GM18519 (cell line): ENCODE data around the gene RPGRIP1L.
A peak's percentile ranks its signal among the peaks of the same experiment; 100 is the strongest.

ENCODE experiments used
- ATAC-seq: cut with Tn5 transposase; IDR thresholded peaks from one replicate; pipeline ENCODE4 v1.9.1; 2021; ENCODE audit warnings: mild to moderate bottlenecking, moderate library complexity; ENCODE audit not compliant: unreplicated experiment, low FRiP score

The RPGRIP1L gene

DNA sequence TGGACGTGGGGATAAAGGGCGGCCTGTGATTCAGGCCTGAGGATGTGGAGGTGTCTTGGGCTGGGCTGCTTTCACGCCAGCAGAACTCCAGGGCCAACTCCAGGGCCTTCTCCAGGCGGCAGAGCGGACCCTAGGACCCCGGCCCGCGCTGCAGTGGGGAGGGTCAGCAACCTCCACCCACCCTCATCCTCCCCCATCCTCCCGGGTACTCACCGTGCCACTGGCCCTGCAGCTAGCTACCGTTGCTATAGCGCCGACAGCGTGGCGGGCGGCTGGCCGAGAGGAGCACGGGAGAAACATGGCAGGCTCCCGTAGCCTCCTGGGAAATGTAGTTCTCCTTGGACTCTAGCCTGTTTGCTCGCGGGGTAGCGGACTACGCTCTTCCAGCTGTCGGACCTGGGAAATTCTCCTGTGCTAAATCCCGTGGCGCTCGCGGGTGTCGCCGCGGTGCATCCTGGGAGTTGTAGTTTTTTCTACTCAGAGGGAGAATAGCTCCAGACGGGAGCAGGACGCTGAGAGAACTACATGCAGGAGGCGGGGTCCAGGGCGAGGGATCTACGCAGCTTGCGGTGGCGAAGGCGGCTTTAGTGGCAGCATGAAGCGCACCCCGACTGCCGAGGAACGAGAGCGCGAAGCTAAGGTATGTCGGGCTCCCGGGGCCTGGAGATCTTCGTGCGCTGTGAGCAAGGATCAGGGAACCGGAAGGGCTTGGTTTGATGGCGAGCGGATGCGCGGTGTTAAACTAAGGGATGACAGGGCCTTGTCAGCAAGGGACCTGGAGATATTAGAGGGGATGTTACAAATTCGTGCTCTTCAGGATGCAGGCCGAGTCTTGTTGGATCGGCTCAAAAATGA, at the start of gene RPGRIP1L, which contains the start of gene FTO:
Gene RPGRIP1L, minus strand, starts transcription at position 270 of the 855 bp plus-strand sequence. CDS start 3,136 bp downstream, outside the sequence.
Gene FTO, plus strand, starts transcription at position 567 of the 855 bp plus-strand sequence.
- peak; percentile 99 for ATAC-seq

DNA sequence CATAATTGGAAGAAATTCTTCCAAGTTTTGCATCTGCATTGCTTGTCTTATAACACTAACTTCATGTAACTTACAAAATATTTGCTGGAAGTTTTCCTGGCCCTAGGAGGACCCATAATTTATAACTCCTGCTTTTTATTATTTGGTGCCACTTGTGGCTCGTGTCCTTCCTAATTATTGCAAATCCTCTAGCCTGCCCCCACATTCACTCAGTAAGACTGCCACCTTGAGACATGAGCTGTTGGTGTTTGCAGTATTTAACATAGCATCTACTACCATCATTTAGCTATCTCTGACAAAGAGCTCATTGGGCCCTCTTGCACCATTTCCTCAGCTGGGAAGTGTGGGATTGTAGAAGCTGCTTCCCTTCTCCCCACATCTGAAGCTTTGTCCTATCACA, 49.8 kb upstream of the RPGRIP1L start:
- ATAC-seq = no peak

DNA sequence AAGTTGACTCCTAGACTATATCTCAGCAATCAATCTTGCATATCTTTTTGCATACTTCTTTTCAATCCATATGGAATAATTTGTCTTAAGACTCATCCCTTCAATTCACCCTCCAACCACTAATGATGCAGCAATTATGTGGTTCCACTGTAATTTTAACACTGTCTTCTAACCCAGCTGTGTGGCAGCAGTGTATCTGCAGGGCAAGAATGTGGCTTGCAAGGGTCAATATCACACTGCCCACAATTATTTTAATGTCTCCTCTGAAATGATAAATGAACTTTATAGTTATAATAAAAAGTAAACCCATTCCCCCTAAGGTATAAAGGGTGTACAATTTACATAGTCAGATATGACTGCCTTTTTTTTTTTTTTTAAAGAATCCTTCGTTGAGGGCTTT, 48.9 kb upstream of the RPGRIP1L start:
- ATAC-seq = no peak

DNA sequence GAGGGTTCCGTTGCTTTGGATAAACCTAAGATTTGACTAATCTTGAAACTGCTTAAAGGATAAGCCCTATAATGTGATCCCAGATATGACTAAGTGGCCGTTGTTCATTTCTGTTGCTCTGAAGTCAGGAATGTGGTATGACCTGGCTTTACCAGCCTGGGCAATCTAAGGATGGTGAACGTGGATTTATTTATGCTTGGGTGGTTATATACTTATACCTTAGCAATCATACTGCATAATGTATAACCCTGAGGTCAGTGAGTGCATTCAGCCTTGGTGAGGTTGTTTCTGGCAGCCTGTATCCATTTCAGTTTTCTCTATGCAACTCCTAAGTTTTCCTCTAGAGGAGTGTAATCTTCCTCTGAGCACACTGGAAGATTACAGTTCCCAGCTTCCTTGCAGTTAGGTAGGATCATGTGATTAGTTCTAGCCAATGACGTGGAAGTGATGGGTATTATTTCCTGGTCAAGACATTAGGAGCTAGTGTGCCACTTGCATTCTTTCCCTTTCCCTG, 42.2 kb upstream of the RPGRIP1L start:
- ATAC-seq = no peak

DNA sequence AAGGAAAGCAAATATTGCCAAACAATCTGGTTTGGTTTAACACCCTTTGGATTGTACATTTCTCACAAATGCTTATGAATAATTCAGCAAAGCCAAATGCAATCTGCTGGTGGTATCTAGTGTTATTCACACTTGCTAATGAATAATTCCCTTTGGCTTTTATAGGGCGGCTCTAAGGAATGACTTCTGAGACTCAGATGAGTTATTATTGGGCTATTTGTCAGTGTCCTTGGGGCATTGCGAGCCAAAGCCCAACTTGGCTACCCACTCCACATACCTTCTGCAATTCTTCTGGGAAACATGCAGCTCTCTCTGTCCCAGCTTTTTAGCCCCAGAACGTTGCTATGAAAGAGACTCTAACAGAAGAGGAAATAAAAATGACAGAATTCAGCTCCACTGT, 41.4 kb upstream of the RPGRIP1L start:
- no peak for ATAC-seq

DNA sequence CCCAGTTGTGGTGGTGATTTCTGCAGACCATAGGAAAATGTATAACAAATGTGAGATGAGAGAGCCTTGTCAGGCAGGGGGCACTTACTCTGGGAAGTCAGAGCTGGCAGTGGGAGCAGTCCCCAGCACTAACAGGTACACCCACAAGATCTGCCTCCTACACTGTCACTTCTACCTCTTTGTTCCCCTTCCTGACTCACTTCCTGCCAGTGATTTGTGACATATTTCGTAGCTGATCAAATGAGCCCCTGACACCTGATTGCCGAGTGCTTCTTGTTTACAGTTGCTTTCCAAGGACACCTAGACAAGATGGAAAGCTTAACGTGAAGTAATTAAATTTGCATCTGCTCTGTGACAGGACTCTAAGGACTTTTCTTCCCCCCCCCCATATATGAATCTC, 40.8 kb upstream of the RPGRIP1L start:
- no peak for ATAC-seq

DNA sequence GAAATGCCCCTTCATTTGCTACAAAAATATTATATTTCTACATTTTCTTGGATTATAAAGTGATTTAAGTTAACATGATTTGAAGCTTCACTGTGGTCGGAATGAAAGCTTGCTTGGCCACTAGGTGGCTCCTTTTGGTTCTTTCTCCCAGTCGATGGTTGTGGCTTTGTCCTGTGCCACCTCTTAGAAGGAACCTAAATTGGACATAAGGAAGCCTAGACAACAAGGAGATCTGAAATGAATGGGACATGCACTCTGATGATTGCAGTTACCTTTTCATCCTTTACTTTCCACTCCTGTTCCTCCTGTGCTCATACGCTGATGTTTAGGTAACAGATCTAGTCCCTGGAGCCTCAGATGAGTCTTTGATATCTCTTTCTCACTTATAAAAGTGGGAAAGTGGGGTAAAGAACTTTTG, 39.5 kb upstream of the RPGRIP1L start:
- ATAC-seq = peak; percentile 49

DNA sequence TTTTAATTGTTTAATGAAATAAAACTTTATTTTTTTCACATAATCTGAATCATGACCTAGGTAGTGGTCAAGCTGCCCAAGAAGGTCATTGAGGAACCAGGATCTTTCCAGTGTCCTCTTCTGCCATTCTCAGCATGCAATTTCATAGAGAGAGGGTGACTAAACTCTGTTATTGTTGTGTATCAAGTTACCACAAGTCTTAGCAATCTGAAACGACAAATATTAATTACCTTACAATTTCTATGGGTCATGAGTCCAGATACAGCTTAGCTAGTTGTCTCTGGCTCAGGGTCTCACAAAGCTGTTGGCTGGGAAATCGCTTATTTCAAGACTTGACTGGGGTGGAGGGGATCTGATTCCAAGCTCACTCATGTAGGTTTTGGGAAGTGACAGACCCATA, 37.9 kb upstream of the RPGRIP1L start:
- no peak for ATAC-seq

DNA sequence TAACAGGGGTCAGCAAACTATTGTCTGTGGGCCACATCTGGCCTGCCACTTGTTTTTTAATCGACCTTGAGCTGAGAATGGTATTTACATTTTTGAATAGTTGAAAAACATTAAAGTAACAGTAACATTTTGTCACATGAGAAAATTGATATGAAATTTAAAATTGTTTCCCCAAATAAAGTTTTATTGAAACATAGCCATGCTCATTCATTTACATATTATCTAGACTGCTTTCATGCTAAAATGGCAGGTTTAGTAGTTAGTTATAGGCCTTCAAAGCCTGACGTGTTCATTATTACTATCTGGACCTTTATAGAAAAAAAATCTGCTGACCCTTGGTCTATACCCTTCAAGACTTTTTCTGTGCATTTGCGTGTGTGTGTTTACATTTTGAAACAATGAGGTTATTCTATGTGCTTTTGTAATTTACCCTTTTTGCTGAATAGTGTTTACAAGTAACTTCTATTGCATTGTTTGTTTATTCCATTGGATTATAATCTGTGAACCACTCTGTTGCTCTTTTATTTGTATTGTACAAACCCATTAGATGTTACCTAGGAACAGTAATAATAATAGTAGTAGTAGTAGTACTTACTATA, 37.4 kb upstream of the RPGRIP1L start:
- ATAC-seq = no peak

DNA sequence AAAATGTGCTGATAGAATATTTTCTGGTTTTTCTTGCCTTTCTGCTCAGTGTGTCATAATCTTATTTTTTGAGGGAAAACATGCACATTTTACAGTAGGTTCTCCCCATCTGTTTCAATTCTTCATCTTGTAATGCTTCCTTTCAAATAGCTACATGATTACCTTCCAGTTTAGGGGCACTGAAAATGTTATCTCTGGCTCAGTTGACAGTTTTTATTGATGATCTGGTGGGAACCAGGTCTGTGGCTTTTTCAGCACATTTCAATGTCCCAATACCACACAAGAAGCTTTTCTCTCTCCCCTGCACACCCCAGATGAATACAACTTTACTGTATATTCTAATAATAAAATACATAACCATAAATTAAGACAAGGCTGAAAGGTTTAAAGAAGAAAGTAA, 36.8 kb upstream of the RPGRIP1L start:
- no peak for ATAC-seq

DNA sequence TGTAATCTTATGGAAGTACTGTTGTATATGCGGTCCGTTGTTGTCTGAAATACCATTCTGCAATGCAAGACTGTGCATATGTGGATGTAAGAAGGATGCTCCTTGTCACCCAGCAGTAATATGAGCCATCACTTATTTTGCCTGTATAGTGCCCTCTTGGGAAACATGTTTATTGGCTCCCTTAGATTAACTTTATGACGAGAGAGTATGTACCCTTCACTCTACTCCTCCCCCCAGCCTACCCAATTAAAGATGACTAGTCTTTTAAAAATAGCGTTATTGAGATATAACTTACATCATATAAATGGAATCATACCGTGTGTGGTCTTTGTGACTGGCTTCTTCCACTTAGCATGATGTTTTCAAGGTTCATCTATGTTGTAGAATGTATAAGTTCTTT, 33.9 kb upstream of the RPGRIP1L start:
- ATAC-seq = no peak

DNA sequence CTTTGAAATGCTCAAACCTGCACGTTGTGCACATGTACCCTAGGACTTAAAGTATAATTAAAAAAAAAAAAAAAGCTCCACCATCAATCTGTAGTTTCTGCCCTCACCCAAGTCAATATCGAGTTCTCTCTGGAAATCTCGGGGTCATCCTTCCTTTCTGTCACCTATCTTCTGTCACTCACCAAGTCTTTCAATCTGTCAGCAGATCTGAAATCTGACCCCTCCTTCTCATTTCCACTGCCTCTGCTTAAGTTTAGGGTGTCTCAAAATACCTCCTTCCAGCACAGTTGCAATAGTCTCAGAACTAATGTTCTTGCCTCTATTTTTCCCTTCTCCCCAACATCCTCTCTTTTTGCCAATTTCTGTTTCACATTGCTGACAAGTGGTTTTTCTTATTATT, 32.6 kb upstream of the RPGRIP1L start:
- ATAC-seq = no peak

DNA sequence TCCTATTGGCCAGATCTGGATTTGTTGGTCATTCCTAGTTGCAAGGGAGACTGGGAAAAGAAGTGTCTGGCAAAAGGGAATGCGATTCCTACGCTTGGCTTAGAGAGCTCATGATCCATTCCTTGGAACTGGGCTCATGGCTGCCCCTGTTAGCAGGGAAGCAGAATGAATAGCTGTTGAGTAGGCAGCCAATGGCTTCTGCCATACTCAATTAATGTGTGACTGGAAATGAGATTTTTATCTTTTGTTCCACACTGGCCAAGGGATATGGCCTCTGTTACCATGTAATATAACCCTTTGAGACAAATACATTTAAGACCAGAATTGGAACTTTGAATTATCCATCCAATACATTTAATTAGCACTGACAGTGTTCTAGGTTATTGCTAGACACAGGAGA, 31.2 kb upstream of the RPGRIP1L start:
- no peak for ATAC-seq

DNA sequence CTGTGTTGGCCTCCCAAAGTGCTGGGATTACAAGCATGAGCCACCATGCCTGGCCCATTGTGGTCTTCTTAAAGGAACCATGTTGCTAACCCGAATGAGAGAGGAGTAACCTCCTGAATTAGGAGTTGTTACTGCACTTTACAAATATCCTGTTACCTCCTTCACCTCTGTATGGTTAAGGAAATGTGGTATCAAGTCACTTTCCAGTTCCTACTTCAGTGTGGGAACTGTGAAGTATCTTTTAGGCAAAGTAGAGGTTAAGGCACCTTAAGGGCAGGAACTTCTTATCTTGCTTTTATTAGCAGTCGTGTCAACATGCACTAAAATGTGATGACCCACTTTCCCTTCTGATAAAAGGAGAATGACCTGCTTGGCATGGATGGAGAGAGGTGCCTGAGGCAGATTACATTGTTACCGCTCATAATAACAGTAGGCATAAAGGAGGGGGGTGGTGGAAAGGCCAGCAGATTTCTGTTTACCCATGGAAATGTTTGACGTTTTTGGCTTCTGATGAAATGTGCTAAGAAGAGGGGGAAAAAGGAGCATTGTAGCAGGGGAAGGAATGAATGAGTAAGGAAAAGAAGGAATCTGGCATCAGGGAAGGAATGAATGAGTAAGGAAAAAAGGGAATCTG, 28.8 kb upstream of the RPGRIP1L start:
- ATAC-seq = no peak

DNA sequence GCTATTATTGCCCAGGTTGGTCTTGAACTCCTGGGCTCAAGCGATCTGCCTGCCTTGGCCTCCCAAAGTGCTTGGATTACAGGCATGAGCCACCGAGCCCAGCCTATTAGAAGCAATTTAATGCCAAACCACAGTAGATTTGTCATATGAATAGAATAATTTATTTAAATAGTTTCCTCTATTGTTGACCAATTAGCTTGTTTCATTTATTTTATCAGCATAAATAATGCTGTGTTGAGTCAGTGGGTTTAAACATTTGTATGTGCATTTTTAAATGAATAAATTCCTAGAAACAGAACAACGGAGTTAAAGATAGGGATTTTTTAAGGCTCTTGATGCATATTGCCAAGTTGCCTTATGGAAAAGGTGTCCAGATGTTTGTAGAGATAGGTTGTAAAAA, 27.0 kb upstream of the RPGRIP1L start:
- ATAC-seq = no peak

DNA sequence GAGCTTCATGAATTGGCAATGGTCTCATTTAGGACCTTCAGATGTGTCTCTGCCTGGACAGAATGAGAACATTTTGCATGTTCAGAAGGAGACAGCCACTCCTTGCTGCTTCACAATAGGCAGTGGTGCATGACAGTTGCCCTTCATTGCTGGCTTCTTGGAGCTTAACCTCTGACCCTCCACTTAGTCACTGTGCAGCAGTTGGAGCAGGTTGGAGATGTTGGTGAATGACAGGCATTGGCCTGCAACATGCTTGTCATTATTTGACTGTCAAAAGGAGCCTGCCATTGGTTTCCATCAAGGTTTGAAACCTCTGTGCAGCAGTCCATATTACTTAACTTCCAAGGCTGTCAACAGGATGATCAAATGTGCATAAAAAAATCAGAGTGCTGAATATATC, 23.0 kb upstream of the RPGRIP1L start:
- ATAC-seq = no peak

DNA sequence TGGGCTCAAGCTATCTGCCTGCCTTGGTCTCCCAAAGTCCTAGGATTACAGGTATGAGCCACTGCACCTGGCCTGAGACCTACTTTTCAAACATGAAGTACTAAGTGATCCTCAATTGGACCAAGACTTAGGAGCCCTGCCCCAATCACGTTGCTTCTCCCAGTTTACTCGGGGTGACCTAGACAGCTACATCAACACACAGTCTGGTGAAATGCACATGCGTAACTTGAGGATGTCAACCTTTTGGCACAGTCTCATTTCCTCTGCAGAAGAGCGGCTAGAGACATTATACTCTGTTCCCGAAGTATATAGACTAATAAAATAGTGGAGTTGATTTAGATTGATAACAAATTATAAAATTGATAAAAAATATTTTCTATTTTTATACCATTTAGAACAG, 17.4 kb upstream of the RPGRIP1L start:
- ATAC-seq = no peak

DNA sequence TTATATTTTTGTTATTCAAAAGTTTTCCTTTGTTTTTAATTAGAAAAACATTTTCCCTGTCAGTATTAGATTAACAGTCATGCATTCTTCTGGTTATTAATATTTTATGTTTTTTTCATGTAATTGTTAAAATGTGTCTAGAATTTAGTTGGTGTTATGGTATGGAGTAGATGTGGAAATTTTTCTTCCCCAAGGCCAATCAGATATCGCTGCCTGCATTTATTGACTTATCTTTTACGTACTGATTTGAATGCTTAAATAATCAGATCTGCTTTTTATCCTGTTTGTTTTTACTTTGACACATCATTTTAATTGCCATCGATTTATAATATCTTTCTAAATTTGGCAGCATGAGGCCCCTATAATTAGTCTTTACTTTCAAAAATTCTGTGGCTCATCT, 13.9 kb upstream of the RPGRIP1L start:
- ATAC-seq = no peak

DNA sequence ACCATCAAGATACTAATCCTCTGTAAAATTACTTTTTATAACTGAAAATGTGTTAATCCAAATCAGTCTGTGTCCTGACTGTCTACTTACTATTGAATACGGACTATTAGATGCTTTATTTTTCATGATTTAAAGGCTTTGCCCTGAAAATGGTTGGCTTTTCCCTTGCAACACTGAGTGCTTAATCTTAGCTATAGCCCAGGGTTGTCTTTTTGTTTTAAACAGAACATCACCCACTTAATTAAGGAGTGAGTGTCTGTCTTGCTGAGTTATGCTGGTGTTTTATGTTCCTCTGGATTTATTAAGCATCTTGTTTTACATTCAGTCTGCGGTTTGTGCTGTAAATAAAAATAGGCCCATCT, 11.3 kb upstream of the RPGRIP1L start:
- no peak for ATAC-seq

DNA sequence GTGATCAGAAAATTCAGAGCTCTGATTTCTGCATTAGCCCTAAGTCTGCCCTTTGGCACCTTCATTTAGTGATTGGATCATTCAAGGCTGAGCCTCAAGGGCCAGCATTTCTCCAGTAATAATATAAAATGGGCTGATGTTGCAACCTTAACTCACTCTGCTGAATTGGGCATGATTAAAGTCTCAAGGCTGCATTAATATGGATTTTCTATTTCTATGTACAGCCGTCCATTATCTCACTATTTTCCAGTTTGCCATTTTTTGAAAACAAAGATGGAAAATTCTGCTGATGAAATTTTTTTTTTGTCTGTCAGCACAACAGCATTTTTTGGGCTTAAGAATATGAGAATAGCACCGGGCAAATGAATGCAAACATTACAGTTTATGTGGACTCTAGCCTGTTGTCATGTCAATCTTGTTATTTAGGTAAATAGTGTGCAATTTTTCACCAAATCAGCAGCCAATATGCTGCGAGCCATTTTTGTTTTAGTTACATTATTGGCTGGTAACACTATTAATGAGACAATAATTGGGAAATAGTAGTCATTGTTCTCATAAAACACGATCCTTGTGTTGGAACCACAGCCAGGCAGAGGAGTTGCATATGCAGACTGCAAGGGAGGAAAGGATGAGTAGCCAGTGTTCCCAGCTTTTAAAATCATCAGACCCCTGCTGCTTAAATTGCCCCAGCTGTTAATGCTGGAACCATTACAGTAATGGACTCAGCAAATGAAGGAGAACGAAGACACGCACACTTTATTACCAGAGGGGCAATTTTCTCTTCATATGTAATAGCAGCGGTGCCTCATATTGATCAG, 10.8 kb upstream of the RPGRIP1L start:
- ATAC-seq = no peak
